SK-N-SH treated with all-trans-retinoic acid at 6 μM for 48 hours (cell line): ENCODE data around the gene TMEM54.

Experiments used
- ATAC-seq: fragments of 200-7000 bp; cut with Tn5 transposase; 3 replicates; pipeline ENCODE4 v1.9.1; 2020; ENCODE audit warnings: mild to moderate bottlenecking, moderate library complexity
- ARNTL ChIP-seq: fragments of 450-650 bp; formaldehyde crosslinking; IDR thresholded peaks from 2 replicates; pipeline ENCODE4 v1.5.0; 2020; ENCODE audit warnings: low read depth, mild to moderate bottlenecking, moderate library complexity, borderline replicate concordance
- BACH2 ChIP-seq: fragments of 250-450 bp; sonication (Bioruptor Pico); IDR thresholded peaks from 2 replicates; pipeline ENCODE4 v1.9.0; 2021; ENCODE audit warnings: mild to moderate bottlenecking, borderline replicate concordance
- CREB5 ChIP-seq: fragments of 250-450 bp; sonication (Bioruptor Pico); IDR thresholded peaks from 2 replicates; pipeline ENCODE4 v1.5.1; 2020; ENCODE audit warnings: low read depth, mild to moderate bottlenecking, moderate library complexity
- CSRNP3 ChIP-seq: fragments of 250-450 bp; sonication (Bioruptor Pico); IDR thresholded peaks from 2 replicates; pipeline ENCODE4 v1.5.1; 2021; ENCODE audit warnings: mild to moderate bottlenecking, moderate library complexity
- GLIS3 ChIP-seq: fragments of 250-450 bp; sonication (Bioruptor Pico); IDR thresholded peaks from 2 replicates; pipeline ENCODE4 v1.5.0; 2020; ENCODE audit warnings: mild to moderate bottlenecking, moderate library complexity
- ISL1 ChIP-seq: fragments of 250-450 bp; sonication (Bioruptor Pico); IDR thresholded peaks from 2 replicates; pipeline ENCODE4 v2.1.2; 2022; ENCODE audit warnings: mild to moderate bottlenecking, moderate library complexity
- OSR1 ChIP-seq: fragments of 250-450 bp; sonication (Bioruptor Pico); IDR thresholded peaks from 2 replicates; pipeline ENCODE4 v1.8.0; 2022; ENCODE audit warnings: moderate library complexity, mild to moderate bottlenecking, inconsistent platforms
- PATZ1 ChIP-seq: fragments of 250-450 bp; sonication (Bioruptor Pico); IDR thresholded peaks from 2 replicates; pipeline ENCODE4 v1.8.0; 2020; ENCODE audit warnings: mild to moderate bottlenecking, moderate library complexity, borderline replicate concordance
- PPARA ChIP-seq: fragments of 250-450 bp; sonication (Bioruptor Pico); IDR thresholded peaks from 2 replicates; pipeline ENCODE4 v1.5.0; 2020; ENCODE audit warnings: mild to moderate bottlenecking, borderline replicate concordance
- RARB ChIP-seq: fragments of 250-450 bp; sonication (Bioruptor Pico); IDR thresholded peaks from 2 replicates; pipeline ENCODE4 v1.8.0; 2021; ENCODE audit warnings: mild to moderate bottlenecking, moderate library complexity
- SNAI2 ChIP-seq: fragments of 250-450 bp; sonication (Bioruptor Pico); IDR thresholded peaks from 2 replicates; pipeline ENCODE4 v1.5.0; 2020; ENCODE audit warnings: mild to moderate bottlenecking, moderate library complexity
- TOX ChIP-seq: fragments of 250-450 bp; sonication (Bioruptor Pico); IDR thresholded peaks from 2 replicates; pipeline ENCODE4 v1.8.0; 2021; ENCODE audit warnings: mild to moderate bottlenecking, moderate library complexity, borderline replicate concordance
- TSHZ2 ChIP-seq: fragments of 250-450 bp; sonication (Bioruptor Pico); IDR thresholded peaks from 2 replicates; pipeline ENCODE4 v1.5.0; 2020; ENCODE audit warnings: mild to moderate bottlenecking, moderate library complexity
- ZC3H10 ChIP-seq: fragments of 250-450 bp; sonication (Bioruptor Pico); IDR thresholded peaks from 2 replicates; pipeline ENCODE4 v1.5.1; 2021; ENCODE audit warnings: mild to moderate bottlenecking, moderate library complexity
- ZFP3 ChIP-seq: fragments of 250-450 bp; sonication (Bioruptor Pico); IDR thresholded peaks from 2 replicates; pipeline ENCODE4 v1.5.0; 2020; ENCODE audit warnings: mild to moderate bottlenecking, moderate library complexity
- ZNF565 ChIP-seq: fragments of 450-650 bp; formaldehyde crosslinking; conservative IDR thresholded peaks from 2 replicates; pipeline ENCODE4 v1.5.0; 2020; ENCODE audit warnings: low read depth, mild to moderate bottlenecking, moderate library complexity
- ZNF70 ChIP-seq: fragments of 450-650 bp; formaldehyde crosslinking; IDR thresholded peaks from 2 replicates; pipeline ENCODE4 v1.5.0; 2020; ENCODE audit warnings: mild to moderate bottlenecking, moderate library complexity
- ZNF8 ChIP-seq: fragments of 450-650 bp; formaldehyde crosslinking; IDR thresholded peaks from 2 replicates; pipeline ENCODE4 v1.5.0; 2020; ENCODE audit warnings: mild to moderate bottlenecking, moderate library complexity

The TMEM54 gene

GRCh38 chr1:32863218-32863880 is 37.8 kb downstream of the TMEM54 start (continued):
- TF ChIP-seq TSHZ2 (no peak), CREB5 (CRISPR knock-in tag) (no peak), OSR1 (CRISPR knock-in tag) (no peak), RARB (CRISPR knock-in tag) (no peak)

- no peak for ATAC-seq
Measured at GRCh38 chr1:32861904-32862695, 39.1 kb downstream of the TMEM54 start.

GRCh38 chr1:32860566-32860965 is 40.6 kb downstream of the TMEM54 start:
- no peak for ATAC-seq
- no peak for TF ChIP-seq ISL1
- no peak for TF ChIP-seq ZC3H10 (CRISPR knock-in tag)
- TF ChIP-seq PATZ1 (CRISPR knock-in tag) = no peak

More at GRCh38 chr1:32861904-32862695, 39.1 kb downstream of the TMEM54 start:
- no peak for TF ChIP-seq OSR1 (CRISPR knock-in tag)
- TF ChIP-seq PPARA = no peak
- TF ChIP-seq ZNF565 (CRISPR knock-in tag) = no peak
- no peak for TF ChIP-seq CSRNP3 (CRISPR knock-in tag)
- no peak for TF ChIP-seq ZFP3 (CRISPR knock-in tag)
- no peak for TF ChIP-seq ZNF8 (CRISPR knock-in tag)
- no peak for TF ChIP-seq BACH2 (CRISPR knock-in tag)

GRCh38 chr1:32859915-32860314 is 41.3 kb downstream of the TMEM54 start:
- ATAC-seq = no peak
- TF ChIP-seq RARB (CRISPR knock-in tag) (no peak), CSRNP3 (CRISPR knock-in tag) (no peak), TSHZ2 (no peak), ARNTL (CRISPR knock-in tag) (no peak), BACH2 (CRISPR knock-in tag) (no peak), ZNF8 (CRISPR knock-in tag) (no peak), SNAI2 (CRISPR knock-in tag) (no peak), ISL1 (no peak), TOX (CRISPR knock-in tag) (no peak), CREB5 (CRISPR knock-in tag) (no peak), PATZ1 (CRISPR knock-in tag) (no peak), ZFP3 (CRISPR knock-in tag) (no peak), ZNF70 (CRISPR knock-in tag) (no peak), GLIS3 (CRISPR knock-in tag) (no peak)
